CD8-positive, alpha-beta memory T cell (primary cell): Measurements from ENCODE around the gene FIGN. TPM values are rescaled to one million over a fixed set of nuclear protein-coding genes. Genes with fewer than 3 reads are reported as not detected.

Experiments used
- CTCF ChIA-PET: fragments of 350-600 bp; sonication (Branson Sonifier 250); formaldehyde crosslinking; loops from one replicate; lab custom pipeline; 2021; ENCODE audit warnings: antibody characterized with exemption; lab: Charles Lee
- POLR2A ChIA-PET: fragments of 350-600 bp; sonication (Branson Sonifier 250); formaldehyde crosslinking; loops from one replicate; lab custom pipeline; 2021; ENCODE audit warnings: antibody characterized with exemption; lab: Charles Lee
- DNase-seq, 5 donors: peaks; one replicate each; pipeline versions ENCODE4 v3.0.0 to v3.0.0-alpha.2; 2020 to 2022; ENCODE audit warnings: mixed read lengths in 1 of 5
- H3K27ac ChIP-seq: one replicate; pipeline ENCODE4 v1.7.0; 2013; ENCODE audit warnings: low read depth, mild to moderate bottlenecking, low read length, moderate library complexity
- H3K27me3 ChIP-seq: 2 replicates; pipeline ENCODE4 v1.7.0; 2013; ENCODE audit warnings: low read length, mild to moderate bottlenecking; ENCODE audit not compliant: insufficient read depth, poor library complexity, severe bottlenecking
- H3K36me3 ChIP-seq: 2 replicates; pipeline ENCODE4 v1.7.0; 2013; ENCODE audit warnings: mild to moderate bottlenecking, low read length, moderate library complexity; ENCODE audit not compliant: insufficient read depth
- H3K4me1 ChIP-seq: 2 replicates; pipeline ENCODE4 v1.7.0; 2013; ENCODE audit warnings: mild to moderate bottlenecking, low read length, moderate library complexity; ENCODE audit not compliant: insufficient read depth
- H3K4me3 ChIP-seq: 2 replicates; pipeline ENCODE4 v1.7.0; 2013; ENCODE audit warnings: mild to moderate bottlenecking, low read length
- H3K9me3 ChIP-seq: 2 replicates; pipeline ENCODE4 v1.7.0; 2013; ENCODE audit warnings: mild to moderate bottlenecking, low read length
- H3K27ac Mint-ChIP-seq, 8 donors: one replicate each; pipeline ENCODE4 v1.8.0; 2020 to 2021; ENCODE audit warnings: mixed read lengths in 8 of 8, mild to moderate bottlenecking in 6 of 8, inconsistent platforms in 3 of 8, moderate library complexity in 3 of 8
- H3K27me3 Mint-ChIP-seq, 2 donors: one replicate each; pipeline ENCODE4 v1.8.0; 2020 to 2021; ENCODE audit warnings: mixed read lengths in 2 of 2, mild to moderate bottlenecking in 1 of 2, moderate library complexity in 1 of 2
- H3K36me3 Mint-ChIP-seq, 3 donors: one replicate each; pipeline ENCODE4 v1.8.0; 2020 to 2021; ENCODE audit warnings: mixed read lengths in 3 of 3, inconsistent platforms in 1 of 3, mild to moderate bottlenecking in 1 of 3
- H3K4me1 Mint-ChIP-seq, 3 donors: one replicate each; pipeline ENCODE4 v1.8.0; 2020 to 2021; ENCODE audit warnings: mixed read lengths in 3 of 3, inconsistent platforms in 1 of 3, mild to moderate bottlenecking in 1 of 3
- H3K4me3 Mint-ChIP-seq, 7 donors: one replicate each; pipeline ENCODE4 v1.8.0; 2020 to 2021; ENCODE audit warnings: mixed read lengths in 7 of 7, mild to moderate bottlenecking in 6 of 7, moderate library complexity in 4 of 7, inconsistent platforms in 2 of 7
- H3K9me3 Mint-ChIP-seq, 5 donors: one replicate each; pipeline ENCODE4 v1.8.0; 2020 to 2022; ENCODE audit warnings: mixed read lengths in 5 of 5, mild to moderate bottlenecking in 3 of 5, moderate library complexity in 2 of 5, inconsistent platforms in 1 of 5
- polyA plus RNA-seq: library from polyadenylated mRNA; unstranded; fragments of 300-500 nt; fragmentation: Illumina TruSeq; gene quantifications from one replicate; pipeline ENCODE4 v1.2.3, GENCODE V29; 2021
- total RNA-seq, 2 experiments: library from RNA; stranded (reverse); gene quantifications; one replicate each; pipeline ENCODE4 v1.2.3, GENCODE V29; 2021

FIGN gene
- total and polyA plus RNA-seq, 3 experiments from 2014 or later, result not detected

- H3K4me1 Mint-ChIP-seq, result no peaks in the 10 kb centered on the region
- H3K27me3 Mint-ChIP-seq, result no peaks in the 10 kb centered on the region
- H3K4me3 ChIP-seq, result no peak overlapping the region
- no peaks in the 10 kb centered on the region for H3K9me3 ChIP-seq
- H3K36me3 Mint-ChIP-seq, result no peaks in the 10 kb centered on the region
- H3K27me3 ChIP-seq, result no peaks in the 10 kb centered on the region
- no peak overlapping the region for H3K27ac ChIP-seq
- no peak for DNase-seq
- no peaks in the 10 kb centered on the region for H3K36me3 ChIP-seq
- ChIA-PET POLR2A (no interaction called here), CTCF (no interaction called here)
- H3K9me3 Mint-ChIP-seq, result peaks cover 3 to 36% (median 12%) of the 10 kb centered on the region in 5 donors
- no peak overlapping the region for H3K4me3 Mint-ChIP-seq
- no peak overlapping the region for H3K27ac Mint-ChIP-seq
- no peaks in the 10 kb centered on the region for H3K4me1 ChIP-seq
Measured at GRCh38 chr2:163697429-163697828, 38.4 kb downstream of the FIGN start.

GRCh38 chr2:163693484-163693883 is 42.3 kb downstream of the FIGN start:
- H3K4me3 ChIP-seq, result no peak overlapping the region
- H3K27ac ChIP-seq, result no peak overlapping the region
- Mint-ChIP-seq H3K36me3 (no peaks in the 10 kb centered on the region), H3K4me3 (no peak overlapping the region), H3K9me3 (peaks cover 3 to 28% (median 6%) of the 10 kb centered on the region in 5 donors), H3K27ac (no peak overlapping the region), H3K4me1 (no peaks in the 10 kb centered on the region), H3K27me3 (no peaks in the 10 kb centered on the region)
- ChIA-PET CTCF (no interaction called here), POLR2A (no interaction called here)
- no peak for DNase-seq
- H3K4me1 ChIP-seq, result no peaks in the 10 kb centered on the region
- H3K27me3 ChIP-seq, result no peaks in the 10 kb centered on the region
- no peaks in the 10 kb centered on the region for H3K9me3 ChIP-seq
- H3K36me3 ChIP-seq, result no peaks in the 10 kb centered on the region

GRCh38 chr2:163692611-163693482 is 43.0 kb downstream of the FIGN start:
- Histone ChIP-seq H3K9me3 (no peaks in the 10 kb centered on the region), H3K4me3 (no peak overlapping the region), H3K27me3 (no peaks in the 10 kb centered on the region), H3K27ac (no peak overlapping the region), H3K4me1 (no peaks in the 10 kb centered on the region), H3K36me3 (no peaks in the 10 kb centered on the region)
- H3K36me3 Mint-ChIP-seq, result no peaks in the 10 kb centered on the region
- no peaks in the 10 kb centered on the region for H3K27me3 Mint-ChIP-seq
- POLR2A ChIA-PET, result no interaction called here
- DNase-seq, result no peak
- H3K4me3 Mint-ChIP-seq, result no peak overlapping the region
- no peak overlapping the region for H3K27ac Mint-ChIP-seq
- CTCF ChIA-PET, result no interaction called here
- H3K4me1 Mint-ChIP-seq, result no peaks in the 10 kb centered on the region
- H3K9me3 Mint-ChIP-seq, result peaks cover 3 to 23% (median 6%) of the 10 kb centered on the region in 5 donors

- Histone ChIP-seq H3K4me3 (no peak overlapping the region), H3K27me3 (no peaks in the 10 kb centered on the region), H3K36me3 (no peaks in the 10 kb centered on the region), H3K9me3 (no peaks in the 10 kb centered on the region), H3K4me1 (no peaks in the 10 kb centered on the region), H3K27ac (no peak overlapping the region)
- Mint-ChIP-seq H3K4me3 (no peak overlapping the region), H3K27ac (no peak overlapping the region), H3K36me3 (no peaks in the 10 kb centered on the region), H3K27me3 (no peaks in the 10 kb centered on the region), H3K9me3 (peaks cover 3 to 20% (median 6%) of the 10 kb centered on the region in 5 donors), H3K4me1 (no peaks in the 10 kb centered on the region)
- ChIA-PET CTCF (no interaction called here), POLR2A (no interaction called here)
- no peak for DNase-seq
Measured at GRCh38 chr2:163692081-163692480, 43.7 kb downstream of the FIGN start.

- Mint-ChIP-seq H3K27ac (no peak overlapping the region), H3K9me3 (peaks cover 0 to 20% (median 4%) of the 10 kb centered on the region in 5 donors), H3K27me3 (no peaks in the 10 kb centered on the region), H3K4me3 (no peak overlapping the region), H3K36me3 (no peaks in the 10 kb centered on the region), H3K4me1 (no peaks in the 10 kb centered on the region)
- no peak for DNase-seq
- ChIA-PET CTCF (no interaction called here), POLR2A (no interaction called here)
- no peaks in the 10 kb centered on the region for H3K4me1 ChIP-seq
- no peaks in the 10 kb centered on the region for H3K9me3 ChIP-seq
- no peak overlapping the region for H3K27ac ChIP-seq
- no peaks in the 10 kb centered on the region for H3K36me3 ChIP-seq
- H3K27me3 ChIP-seq, result no peaks in the 10 kb centered on the region
- H3K4me3 ChIP-seq, result no peak overlapping the region
Measured at GRCh38 chr2:163690896-163691295, 44.9 kb downstream of the FIGN start.

- no peaks in the 10 kb centered on the region for H3K27me3 Mint-ChIP-seq
- ChIA-PET POLR2A (no interaction called here), CTCF (no interaction called here)
- no peak overlapping the region for H3K27ac ChIP-seq
- H3K9me3 Mint-ChIP-seq, result peaks cover 1 to 23% (median 4%) of the 10 kb centered on the region in 5 donors
- H3K9me3 ChIP-seq, result no peaks in the 10 kb centered on the region
- H3K4me3 Mint-ChIP-seq, result no peak overlapping the region
- no peaks in the 10 kb centered on the region for H3K27me3 ChIP-seq
- H3K4me3 ChIP-seq, result no peak overlapping the region
- H3K36me3 Mint-ChIP-seq, result no peaks in the 10 kb centered on the region
- no peaks in the 10 kb centered on the region for H3K36me3 ChIP-seq
- no peak for DNase-seq
- H3K4me1 ChIP-seq, result no peaks in the 10 kb centered on the region
- H3K4me1 Mint-ChIP-seq, result no peaks in the 10 kb centered on the region
- no peak overlapping the region for H3K27ac Mint-ChIP-seq
Measured at GRCh38 chr2:163687217-163687616, 48.6 kb downstream of the FIGN start.

GRCh38 chr2:163686289-163686688 is 49.5 kb downstream of the FIGN start:
- no peaks in the 10 kb centered on the region for H3K36me3 Mint-ChIP-seq
- H3K9me3 Mint-ChIP-seq, result peaks cover 1 to 20% (median 5%) of the 10 kb centered on the region in 5 donors
- Histone ChIP-seq H3K9me3 (no peaks in the 10 kb centered on the region), H3K27ac (no peak overlapping the region), H3K36me3 (no peaks in the 10 kb centered on the region), H3K4me1 (no peaks in the 10 kb centered on the region), H3K4me3 (no peak overlapping the region), H3K27me3 (no peaks in the 10 kb centered on the region)
- CTCF ChIA-PET, result no interaction called here
- no peak overlapping the region for H3K4me3 Mint-ChIP-seq
- no peaks in the 10 kb centered on the region for H3K4me1 Mint-ChIP-seq
- POLR2A ChIA-PET, result no interaction called here
- no peak for DNase-seq
- H3K27me3 Mint-ChIP-seq, result no peaks in the 10 kb centered on the region
- H3K27ac Mint-ChIP-seq, result no peak overlapping the region

GRCh38 chr2:163682695-163683094 is 53.1 kb downstream of the FIGN start:
- Mint-ChIP-seq H3K9me3 (peaks cover 3 to 37% (median 10%) of the 10 kb centered on the region in 5 donors), H3K27ac (no peak overlapping the region), H3K36me3 (no peaks in the 10 kb centered on the region), H3K4me3 (no peak overlapping the region), H3K4me1 (no peaks in the 10 kb centered on the region), H3K27me3 (no peaks in the 10 kb centered on the region)
- POLR2A ChIA-PET, result no interaction called here
- H3K4me3 ChIP-seq, result no peak overlapping the region
- DNase-seq, result no peak
- CTCF ChIA-PET, result no interaction called here
- H3K36me3 ChIP-seq, result no peaks in the 10 kb centered on the region
- no peak overlapping the region for H3K27ac ChIP-seq
- no peaks in the 10 kb centered on the region for H3K4me1 ChIP-seq
- H3K27me3 ChIP-seq, result no peaks in the 10 kb centered on the region
- no peaks in the 10 kb centered on the region for H3K9me3 ChIP-seq
